G401.6 (cell line): ENCODE measurements around the gene RNU1-2.
"Not testable (repeated sequence)": the region's sequence is repeated elsewhere in the genome, so short reads cannot be mapped to it uniquely, and the experiment has no call there.

ENCODE experiments used
- FAIRE-seq: peaks from 2 replicates; lab custom pipeline; 2012; peaks lifted over from hg19 to GRCh38; lab: Jason Lieb, UNC

Gene RNU1-2

DNA sequence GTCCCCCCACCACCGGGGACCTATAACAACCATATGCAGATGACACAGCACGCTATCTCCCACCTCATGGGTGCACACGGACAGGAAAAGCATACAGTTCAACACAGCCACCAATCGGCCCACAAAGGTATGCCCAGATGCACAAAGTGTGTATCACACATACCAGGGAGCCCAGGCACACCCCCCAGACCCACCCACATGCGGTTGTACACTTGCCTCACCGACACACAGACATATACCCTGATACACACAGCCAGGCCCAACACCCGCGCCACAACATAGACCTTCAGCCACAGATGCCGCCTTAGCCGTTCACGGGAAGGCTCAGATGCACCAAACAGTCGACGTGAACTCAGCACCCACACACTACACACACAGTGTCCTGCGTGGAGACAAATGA, 31.5 kb downstream of the RNU1-2 start:
- FAIRE-seq = no peak

- no peak for FAIRE-seq
Observed at GRCh38 chr1:16927711-16928485, 32.1 kb downstream of the RNU1-2 start.

- FAIRE-seq = not testable (repeated sequence)
Observed at GRCh38 chr1:16929146-16930041, 33.6 kb downstream of the RNU1-2 start.

- FAIRE-seq = not testable (repeated sequence)
Observed at GRCh38 chr1:16931206-16931934, 35.6 kb downstream of the RNU1-2 start.

GRCh38 chr1:16933945-16934344, 38.2 kb downstream of the RNU1-2 start:
- FAIRE-seq = not testable (repeated sequence)

DNA sequence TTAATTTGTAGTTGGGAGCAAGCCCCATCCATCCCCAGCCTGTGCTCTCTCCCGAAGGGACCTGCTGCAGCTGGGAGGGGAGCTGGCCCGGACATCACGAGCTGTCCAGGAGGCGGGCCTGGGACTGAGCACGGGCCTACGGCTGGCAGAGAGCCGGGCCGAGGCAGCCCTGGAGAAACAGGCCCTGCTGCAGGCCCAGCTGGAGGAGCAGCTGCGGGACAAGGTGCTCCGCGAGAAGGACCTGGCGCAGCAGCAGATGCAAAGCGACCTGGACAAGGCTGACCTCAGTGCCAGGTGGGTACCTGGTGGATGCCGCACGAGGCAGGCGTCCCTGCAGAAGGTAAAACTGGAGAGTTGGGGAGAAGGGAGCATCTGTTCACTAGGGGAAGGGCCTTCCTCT, 40.8 kb downstream of the RNU1-2 start:
- not testable (repeated sequence) for FAIRE-seq

DNA sequence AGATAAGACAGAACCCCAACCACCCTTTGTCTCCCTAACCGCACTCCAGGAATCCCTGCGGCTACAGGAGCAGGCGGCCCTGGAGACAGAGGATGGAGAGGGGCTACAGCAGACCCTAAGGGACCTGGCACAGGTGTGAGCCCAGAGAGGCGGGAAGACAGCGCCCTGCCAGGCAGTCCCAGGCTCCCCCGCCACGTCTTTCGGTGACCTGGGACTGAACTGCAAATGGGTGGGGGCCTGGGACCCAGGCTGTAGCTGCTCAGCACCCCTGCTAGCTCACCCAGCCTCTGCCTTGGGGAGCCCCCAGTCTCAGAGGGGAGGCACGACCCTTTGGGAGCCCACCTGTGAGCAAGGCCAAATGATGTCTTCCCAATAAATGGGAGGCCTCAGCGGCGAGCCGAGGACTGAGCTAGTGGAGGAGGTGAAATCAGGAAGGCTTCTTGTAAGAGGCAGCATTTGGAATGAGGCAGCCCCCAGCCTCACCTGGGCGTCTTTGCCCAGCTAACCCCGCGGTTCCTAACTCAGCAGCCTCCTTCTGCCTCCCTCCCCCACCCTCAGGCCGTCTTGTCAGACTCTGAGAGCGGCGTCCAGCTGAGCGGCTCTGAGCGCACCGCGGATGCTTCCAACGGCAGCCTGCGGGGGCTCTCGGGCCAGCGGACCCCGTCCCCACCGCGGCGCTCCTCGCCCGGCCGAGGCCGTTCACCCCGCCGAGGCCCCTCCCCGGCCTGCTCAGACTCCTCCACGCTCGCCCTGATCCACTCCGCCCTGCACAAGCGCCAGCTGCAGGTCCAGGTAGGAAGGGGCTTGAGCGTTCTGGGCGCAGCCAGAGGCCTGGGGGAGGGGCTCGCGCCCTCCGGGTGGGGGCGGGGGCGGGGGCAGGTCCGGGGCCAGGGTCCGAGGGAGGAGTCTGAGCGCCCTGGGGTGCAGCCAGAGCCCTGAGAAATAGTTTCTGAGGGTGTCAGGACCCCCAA, 42.9 kb downstream of the RNU1-2 start:
- FAIRE-seq = no peak

GRCh38 chr1:16939386-16940180, 43.8 kb downstream of the RNU1-2 start:
- not testable (repeated sequence) for FAIRE-seq

DNA sequence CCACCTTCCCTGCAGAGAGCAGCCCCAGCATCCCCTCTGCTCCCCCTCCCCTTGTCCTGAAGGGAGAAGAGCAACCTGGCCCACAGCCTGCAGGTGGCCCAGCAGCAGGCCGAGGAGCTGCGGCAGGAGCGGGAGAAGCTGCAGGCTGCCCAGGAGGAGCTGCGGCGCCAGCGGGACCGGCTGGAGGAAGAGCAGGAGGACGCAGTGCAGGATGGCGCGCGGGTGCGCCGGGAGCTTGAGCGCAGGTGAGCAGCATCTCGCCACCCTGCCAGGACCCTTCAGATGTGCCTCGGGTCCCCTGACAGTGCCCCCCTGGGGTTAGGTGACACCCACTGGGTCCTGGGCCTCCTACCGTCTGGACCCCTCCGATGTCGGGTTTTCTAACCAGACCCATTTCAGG, 48.3 kb downstream of the RNU1-2 start:
- no peak for FAIRE-seq

GRCh38 chr1:16945512-16945911, 49.7 kb downstream of the RNU1-2 start:
- FAIRE-seq = not testable (repeated sequence)
